Breast epithelium (tissue), 4 donors: ENCODE measurements around the gene TNN. TPM values are rescaled to one million over a fixed set of nuclear protein-coding genes. Genes with fewer than 3 reads are reported as not detected.
A peak's percentile ranks its signal among the peaks of the same experiment; 100 is the strongest.

Experiments
- DNase-seq, 2 donors: peaks; one replicate each; pipeline ENCODE4 v3.0.0-alpha.2; 2019; ENCODE audit warnings: low spot score in 2 of 2
- H3K27ac ChIP-seq, 2 donors: fragments of 200-600 bp; sonication (generic) in 1 of 2; one replicate each; pipeline ENCODE4 v1.5.1; 2016 to 2019; ENCODE audit warnings: mild to moderate bottlenecking in 1 of 2
- H3K27me3 ChIP-seq, 2 donors: fragments of 200-600 bp; sonication (generic) in 1 of 2; one replicate each; pipeline versions ENCODE4 v1.5.1 to v1.6.0; 2017 to 2019; ENCODE audit warnings: control low read depth in 1 of 2, mild to moderate bottlenecking in 1 of 2
- H3K36me3 ChIP-seq: fragments of 200-600 bp; one replicate; pipeline ENCODE4 v1.5.1; 2019
- H3K4me1 ChIP-seq, 2 donors: fragments of 200-600 bp; sonication (generic); one replicate each; pipeline ENCODE4 v1.5.1; 2016 to 2019; ENCODE audit warnings: control low read depth in 1 of 2
- H3K4me3 ChIP-seq, 3 donors: fragments of 200-600 bp; sonication (generic); 1 replicate in 2 of 3; 2 replicates in 1 of 3; pipeline ENCODE4 v1.5.1; 2016 to 2019; ENCODE audit warnings: mild to moderate bottlenecking in 3 of 3, moderate library complexity in 2 of 3
- H3K9me3 ChIP-seq, 2 donors: fragments of 200-600 bp; sonication (generic) in 1 of 2; one replicate each; pipeline ENCODE4 v1.5.1; 2016 to 2019; ENCODE audit warnings: control low read depth in 1 of 2
- POLR2A ChIP-seq: fragments of 450-650 bp; IDR thresholded peaks from one replicate; pipeline ENCODE4 v1.6.1; 2016; ENCODE audit warnings: antibody characterized with exemption, mild to moderate bottlenecking, moderate library complexity
- POLR2AphosphoS5 ChIP-seq, 3 donors: sonication (generic); formaldehyde crosslinking; IDR thresholded peaks; one replicate each; pipeline ENCODE4 v1.6.1; 2017; ENCODE audit warnings: antibody characterized with exemption in 3 of 3
- intact Hi-C: fragments of 100-400 bp; cut with DNase I; formaldehyde crosslinking; loops from one replicate; pipeline ENCODE4 v1.15.1; 2023; ENCODE audit warnings: low total_unique reads
- total RNA-seq, 3 donors: library from RNA; depleted of rRNA; stranded (reverse); fragments of >200 nt; gene quantifications; one replicate each; pipeline ENCODE4 v1.1.0, GENCODE V29; 2016
- TF ChIP-seq, protein P1 (sequence below), 3 donors: fragments of 450-650 bp; IDR thresholded peaks; one replicate each; pipeline ENCODE4 v1.5.1; 2016 to 2017; ENCODE audit warnings: antibody characterized with exemption in 3 of 3, mild to moderate bottlenecking in 3 of 3, moderate library complexity in 3 of 3

Gene TNN
- total RNA-seq, 3 donors from 2014 or later: 1.3 to 2.6 (median 1.9) TPM

DNA sequence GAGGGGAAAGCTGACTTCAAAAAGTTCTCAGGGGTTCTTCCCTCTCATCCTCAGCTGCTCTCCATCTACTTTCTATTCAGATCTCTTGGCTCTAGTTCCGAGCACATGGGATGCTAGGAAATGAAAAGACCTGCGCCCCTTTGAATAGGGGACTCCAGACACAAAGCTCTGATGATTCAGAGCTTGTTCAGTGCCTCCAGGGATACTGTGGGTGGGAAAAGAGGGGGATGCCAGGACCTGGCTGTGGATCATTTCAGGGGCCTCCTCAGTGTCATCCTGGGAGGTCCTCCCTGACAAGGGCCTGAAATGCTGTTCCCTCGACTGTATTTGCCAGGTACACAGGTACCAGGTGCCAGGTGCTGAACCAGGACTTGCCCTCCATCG, 125.9 kb downstream of the TNN start:
- Histone ChIP-seq H3K9me3 (no peaks in the 10 kb centered on the region), H3K36me3 (no peaks in the 10 kb centered on the region), H3K27me3 (no peaks in the 10 kb centered on the region), H3K4me3 (peak overlapping the region; percentile 54 to 75 (median 69)), H3K4me1 (peaks cover 0 to 4% of the 10 kb centered on the region in 2 donors), H3K27ac (peak overlapping the region; percentile 96 to 97)
- intact Hi-C loops: no loop called here
- TF ChIP-seq POLR2AphosphoS5 (IDR thresholded peaks at IDR 0.05): no peak
- TF ChIP-seq, protein P1, sequence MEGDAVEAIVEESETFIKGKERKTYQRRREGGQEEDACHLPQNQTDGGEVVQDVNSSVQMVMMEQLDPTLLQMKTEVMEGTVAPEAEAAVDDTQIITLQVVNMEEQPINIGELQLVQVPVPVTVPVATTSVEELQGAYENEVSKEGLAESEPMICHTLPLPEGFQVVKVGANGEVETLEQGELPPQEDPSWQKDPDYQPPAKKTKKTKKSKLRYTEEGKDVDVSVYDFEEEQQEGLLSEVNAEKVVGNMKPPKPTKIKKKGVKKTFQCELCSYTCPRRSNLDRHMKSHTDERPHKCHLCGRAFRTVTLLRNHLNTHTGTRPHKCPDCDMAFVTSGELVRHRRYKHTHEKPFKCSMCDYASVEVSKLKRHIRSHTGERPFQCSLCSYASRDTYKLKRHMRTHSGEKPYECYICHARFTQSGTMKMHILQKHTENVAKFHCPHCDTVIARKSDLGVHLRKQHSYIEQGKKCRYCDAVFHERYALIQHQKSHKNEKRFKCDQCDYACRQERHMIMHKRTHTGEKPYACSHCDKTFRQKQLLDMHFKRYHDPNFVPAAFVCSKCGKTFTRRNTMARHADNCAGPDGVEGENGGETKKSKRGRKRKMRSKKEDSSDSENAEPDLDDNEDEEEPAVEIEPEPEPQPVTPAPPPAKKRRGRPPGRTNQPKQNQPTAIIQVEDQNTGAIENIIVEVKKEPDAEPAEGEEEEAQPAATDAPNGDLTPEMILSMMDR (IDR thresholded peaks at IDR 0.05): no peak
- no peak for TF ChIP-seq POLR2A
- DNase-seq: no peak

DNA sequence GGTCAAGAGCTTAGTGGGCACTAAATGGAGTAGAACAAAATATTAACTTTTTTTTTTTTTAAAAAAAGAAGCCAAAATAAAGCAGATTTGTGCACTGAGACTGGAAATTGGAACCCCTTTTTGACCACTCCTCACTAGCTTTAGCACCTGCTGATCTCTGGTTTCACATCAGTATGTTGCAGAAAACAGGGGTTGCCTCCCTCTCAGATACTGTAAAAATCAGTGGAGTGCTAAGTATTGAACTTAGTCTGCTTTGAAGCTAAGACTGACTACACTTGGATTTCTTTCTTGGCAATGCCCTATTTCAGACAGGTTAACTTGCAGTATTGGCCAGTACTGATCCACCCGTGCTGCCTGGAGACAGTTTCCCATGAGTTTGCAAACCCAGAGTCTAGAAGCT, 127.6 kb downstream of the TNN start:
- TF ChIP-seq, protein P1 (IDR thresholded peaks at IDR 0.05): no peak
- TF ChIP-seq POLR2AphosphoS5 (IDR thresholded peaks at IDR 0.05) (no peak), POLR2A (no peak)
- H3K36me3 ChIP-seq: no peaks in the 10 kb centered on the region
- no peaks in the 10 kb centered on the region for H3K9me3 ChIP-seq
- peaks cover 0 to 4% of the 10 kb centered on the region in 2 donors for H3K4me1 ChIP-seq
- no peak for DNase-seq
- H3K4me3 ChIP-seq: no peak overlapping the region
- H3K27me3 ChIP-seq: no peaks in the 10 kb centered on the region
- intact Hi-C loops: no loop called here
- H3K27ac ChIP-seq: peak overlapping the region; percentile 11 to 59

- Histone ChIP-seq H3K36me3 (no peaks in the 10 kb centered on the region), H3K4me3 (no peak overlapping the region), H3K4me1 (peaks cover 0 to 7% of the 10 kb centered on the region in 2 donors), H3K27ac (peak overlapping the region; percentile 11 to 59), H3K27me3 (no peaks in the 10 kb centered on the region), H3K9me3 (no peaks in the 10 kb centered on the region)
- intact Hi-C loops: no loop called here
- TF ChIP-seq POLR2AphosphoS5 (IDR thresholded peaks at IDR 0.05) (no peak), POLR2A (no peak)
- TF ChIP-seq, protein P1 (IDR thresholded peaks at IDR 0.05): no peak
- no peak for DNase-seq
These were observed 128.2 kb downstream of the TNN start for GRCh38 chr1:175195798-175196197.

- DNase-seq: peak in 1 of 2 donors; percentile 67
- Histone ChIP-seq H3K4me1 (peaks cover 0 to 8% of the 10 kb centered on the region in 2 donors), H3K4me3 (no peak overlapping the region), H3K36me3 (no peaks in the 10 kb centered on the region), H3K9me3 (no peaks in the 10 kb centered on the region), H3K27ac (peak overlapping the region; percentile 52 to 67), H3K27me3 (no peaks in the 10 kb centered on the region)
- intact Hi-C loops: no loop called here
- peak in 1 of 3 donors; percentile 23 for TF ChIP-seq POLR2AphosphoS5 (IDR thresholded peaks at IDR 0.05)
- TF ChIP-seq POLR2A: no peak
These were observed 129.9 kb downstream of the TNN start for GRCh38 chr1:175197531-175197930.

Other genes starting within 250 kb of the TNN start
- 100 to 1,000 TPM in 1 of 3 donors, 10 to 100 TPM in 2; 68.2 to 129 (median 72.8) TPM for gene CACYBP, start 67.9 kb upstream of the TNN start, total RNA-seq
- 10 to 100 TPM; 22.9 to 38.5 (median 28.5) TPM for gene MRPS14, start 44.4 kb upstream of the TNN start, total RNA-seq
- 100 to 1,000 TPM in 1 of 3 donors, 10 to 100 TPM in 2; 43.6 to 160 (median 56.9) TPM for gene KIAA0040, start 124.9 kb downstream of the TNN start, total RNA-seq